ENCODE measurements around the gene C19orf53. TPM values are rescaled to one million over a fixed set of nuclear protein-coding genes. Genes with fewer than 3 reads are reported as not detected.

C19orf53 gene
- total and polyA plus RNA-seq, 2 donors (not counting 3 experiments of a cell fraction or from before 2014, with no cell fraction given) = 113 to 239 TPM

- peaks cover 23% of the 10 kb centered on the region for H3K79me2 ChIP-seq (ENCODE audit: control insufficient read depth, insufficient read depth, low read length)
- ChIA-PET POLR2A (interaction anchor here (0.6 kb wide), 1 partner anchor 70 kb away, joined by 3 read pairs; no protein-coding TSS in a partner anchor), CTCF (no interaction called here)
- H3K4me2 ChIP-seq (ENCODE audit: insufficient read depth, low read length) = no peak overlapping the region
- no peaks in the 10 kb centered on the region for H3K9me1 ChIP-seq (replicated peaks; ENCODE audit: control insufficient read depth, extremely low read depth, insufficient read depth, low read length)
- BruUV-seq (replicated peaks) = no TSS peak
- no peaks in the 10 kb centered on the region for H4K20me1 ChIP-seq (replicated peaks; ENCODE audit: control insufficient read depth, extremely low read depth, insufficient read depth, low read length)
- DNase-seq (ENCODE audit: low read depth, low spot score) (no peak), FAIRE-seq (no peak)
- H3K27me3 ChIP-seq (ENCODE audit: control insufficient read depth in 2 of 2, insufficient read depth in 2 of 2, low read length in 2 of 2) = no peaks in the 10 kb centered on the region
- H3K27ac ChIP-seq (ENCODE audit: insufficient read depth, low read depth, low read length) = no peak overlapping the region
- H3K4me1 ChIP-seq (ENCODE audit: control insufficient read depth, extremely low read depth, insufficient read depth, low read length) = peaks cover 12% of the 10 kb centered on the region
- H3K4me3 ChIP-seq (replicated peaks in 1 of 3; ENCODE audit: insufficient read depth in 1 of 3, low read depth in 1 of 3, low read length in 3 of 3) = no peak overlapping the region
- no peak for TF ChIP-seq POLR2A (IDR thresholded peaks at IDR 0.05; ENCODE audit: low read depth, low read length)
- no peak for TF ChIP-seq POLR2AphosphoS5 (IDR thresholded peaks at IDR 0.05; ENCODE audit: insufficient read depth, low read depth, low read length)
- TF ChIP-seq FOS (IDR thresholded peaks at IDR 0.05; ENCODE audit: borderline replicate concordance, insufficient read depth, low read length) = no peak
- no peak for TF ChIP-seq CTCF (IDR thresholded peaks at IDR 0.05; ENCODE audit: extremely low read depth in 1 of 2, insufficient read depth in 1 of 2, low read depth in 1 of 2, low read length in 2 of 2)
- no peak for TF ChIP-seq MAX (IDR thresholded peaks at IDR 0.05; ENCODE audit: insufficient read depth, insufficient read length)
- no peak for TF ChIP-seq MYC (IDR thresholded peaks at IDR 0.05; ENCODE audit: low read depth, low read length)
- no peak for TF ChIP-seq JUN (IDR thresholded peaks at IDR 0.05; ENCODE audit: borderline replicate concordance, insufficient read depth, insufficient read length, low read depth)
- no peak for TF ChIP-seq GATA2 (IDR thresholded peaks at IDR 0.05; ENCODE audit: insufficient read depth, insufficient read length, low read depth, low read length)
- no peak for TF ChIP-seq EZH2 (IDR thresholded peaks at IDR 0.05; ENCODE audit: borderline replicate concordance, low read depth, low read length, severe bottlenecking)
- H2AFZ ChIP-seq (ENCODE audit: low read depth, low read length) = no peak overlapping the region
- dilution Hi-C loops (cut with MboI; ENCODE audit: extremely low pct_ligation_motif_present, low sequenced_read_pairs) = no loop called here
- intact Hi-C loops (cut with micrococcal nuclease) = no loop called here
- no peak overlapping the region for H3K9ac ChIP-seq (replicated peaks; ENCODE audit: extremely low read depth, insufficient read depth, low read length)
- no peaks in the 10 kb centered on the region for H3K9me3 ChIP-seq (replicated peaks; ENCODE audit: control insufficient read depth, insufficient read depth, low read length)
- H3K36me3 ChIP-seq (ENCODE audit: control insufficient read depth in 2 of 2, extremely low read depth in 1 of 2, insufficient read depth in 2 of 2, low read length in 2 of 2) = peaks cover 15 to 29% of the 10 kb centered on the region in 2 experiments
Observed at GRCh38 chr19:13763265-13763664, 11.0 kb upstream of the C19orf53 start.
